Measurements from ENCODE around the gene ST8SIA2.

Gene ST8SIA2

GRCh38 chr15:92485441-92485840, 91.8 kb downstream of the ST8SIA2 start:
- DNase-seq (ENCODE audit: low read depth in 1 of 2, low spot score in 1 of 2): no peak

- DNase-seq (ENCODE audit: low read depth in 1 of 2, low spot score in 1 of 2): no peak
Measured at GRCh38 chr15:92492551-92493115, 99.0 kb downstream of the ST8SIA2 start.

GRCh38 chr15:92494806-92495336, 101.2 kb downstream of the ST8SIA2 start:
- no peak for DNase-seq (ENCODE audit: low read depth in 1 of 2, low spot score in 1 of 2)

- DNase-seq (ENCODE audit: low read depth in 1 of 2, low spot score in 1 of 2): no peak
Measured at GRCh38 chr15:92495446-92495845, 101.8 kb downstream of the ST8SIA2 start.

GRCh38 chr15:92499731-92500530, 106.2 kb downstream of the ST8SIA2 start:
- no peak for DNase-seq (ENCODE audit: low read depth in 1 of 2, low spot score in 1 of 2)

GRCh38 chr15:92502336-92502735, 108.7 kb downstream of the ST8SIA2 start:
- DNase-seq (ENCODE audit: low read depth in 1 of 2, low spot score in 1 of 2): no peak

GRCh38 chr15:92502930-92503857, 109.5 kb downstream of the ST8SIA2 start:
- no peak for DNase-seq (ENCODE audit: low read depth in 1 of 2, low spot score in 1 of 2)

GRCh38 chr15:92503889-92504288, 110.2 kb downstream of the ST8SIA2 start:
- DNase-seq (ENCODE audit: low read depth in 1 of 2, low spot score in 1 of 2): no peak

GRCh38 chr15:92505611-92506010, 111.9 kb downstream of the ST8SIA2 start:
- DNase-seq (ENCODE audit: low read depth in 1 of 2, low spot score in 1 of 2): no peak

- no peak for DNase-seq (ENCODE audit: low read depth in 1 of 2, low spot score in 1 of 2)
Measured at GRCh38 chr15:92506506-92506905, 112.8 kb downstream of the ST8SIA2 start.

- no peak for DNase-seq (ENCODE audit: low read depth in 1 of 2, low spot score in 1 of 2)
Measured at GRCh38 chr15:92510163-92510882, 116.6 kb downstream of the ST8SIA2 start.

All from stimulated activated CD4-positive, alpha-beta T cell treated with anti-CD3 and anti-CD28 coated beads, Interleukin-15, amount 100 ng/mL, for 1 hour (primary cell).